Pancreas (tissue), 10 donors: ENCODE results near the gene MOV10L1. TPM values are rescaled to one million over a fixed set of nuclear protein-coding genes. Genes with fewer than 3 reads are reported as not detected.

Experiments used
- ATAC-seq, 4 donors: fragments of 200-7000 bp; cut with Tn5 transposase; one replicate each; pipeline versions ENCODE4 v1.8.0 to v1.9.1; 2020; ENCODE audit warnings: mild to moderate bottlenecking in 4 of 4, moderate library complexity in 4 of 4
- DNase-seq, 6 donors: peaks; one replicate each; pipeline ENCODE4 v3.0.0-alpha.2; 2020
- FAIRE-seq: peaks from 2 replicates; lab custom pipeline; 2012; peaks lifted over from hg19 to GRCh38; lab: Jason Lieb, UNC
- H3K27ac ChIP-seq, 4 donors: fragments of 200-600 bp; sonication (generic); 1 replicate in 3 of 4; 2 replicates in 1 of 4; pipeline versions ENCODE4 v1.5.0 to v1.8.0; 2020
- H3K27me3 ChIP-seq, 4 donors: fragments of 200-600 bp; one replicate each; pipeline ENCODE4 v1.8.0; 2021
- H3K36me3 ChIP-seq, 3 donors: fragments of 200-600 bp; sonication (generic) in 1 of 3; one replicate each; pipeline versions ENCODE4 v1.5.0 to v1.8.0; 2020 to 2021
- H3K4me1 ChIP-seq, 3 donors: fragments of 200-600 bp; one replicate each; pipeline ENCODE4 v1.8.0; 2021
- H3K4me3 ChIP-seq, 4 donors: fragments of 200-600 bp; sonication (generic) in 2 of 4; one replicate each; pipeline versions ENCODE4 v1.5.0 to v1.8.0; 2020 to 2021
- H3K9me3 ChIP-seq, 4 donors: fragments of 200-600 bp; one replicate each; pipeline ENCODE4 v1.8.0; 2021
- WGBS, 2 donors: extraction: QIAGEN DNeasy Blood & Tissue Kit; methylation state at CpG; one replicate each; pipeline ENCODE4 v1.1.7; 2013; 5-methylcytosine and 5-hydroxymethylcytosine counted together
- intact Hi-C, 3 donors: fragments of 100-400 bp; cut with DNase I; formaldehyde crosslinking; loops; one replicate each; pipeline versions ENCODE4 v1.11.1 to v1.14.2; 2022
- polyA plus RNA-seq, 2 donors: library from polyadenylated mRNA; stranded (reverse); fragments of 200-250 nt; gene quantifications; one replicate each; pipeline ENCODE4 v1.2.3, GENCODE V29; 2013
- total RNA-seq, 6 donors: library from RNA; stranded (reverse); fragmentation: NEBNext Ultra II Directional in 4 of 6; extraction: Animal tissue kit (Norgen Biotek cat#: 25700) in 4 of 6; gene quantifications; one replicate each; pipeline versions ENCODE4 v1.2.1 to v1.2.4, GENCODE V29; 2021 to 2023
- TF ChIP-seq, protein P1 (sequence below), 4 donors: fragments of 200-600 bp; sonication (generic) in 3 of 4; IDR thresholded peaks; one replicate each; pipeline versions ENCODE4 v1.5.0 to v1.8.0; 2021; ENCODE audit warnings: antibody characterized with exemption in 4 of 4
- donor health status: healthy with polysubstance abuse.
- donor health status: DM: no; HTN: no; CAD: no; lungs with moderate emphysema.
- donor health status: DM: no; HTN: no; CAD: no.
- donor health status: control.
- donor health status: control.
- donor health status: Bipolar disorder and iron deficiency.
- donor health status: DM: yes; HTN: yes; CAD: no.
- donor health status: DM: no; HTN: no; CAD: no.
- donor health status: DM: no; HTN: no; CAD: no.
- donor health status: DM: yes; HTN: yes; CAD: no.

Gene MOV10L1
- total and polyA plus RNA-seq, 8 donors: 0.09 to 1.9 (median 0.26) TPM; not detected in 1

- FAIRE-seq (no peak), ATAC-seq (no peak), DNase-seq (no peak)
- H3K36me3 ChIP-seq: no peaks in the 10 kb centered on the region
- no peaks in the 10 kb centered on the region for H3K4me1 ChIP-seq
- WGBS, 2 donors: 80 to 88% methylated on average over 11 of the region's 11 CpGs
- H3K27me3 ChIP-seq: peaks cover 0 to 16% (median 0%) of the 10 kb centered on the region in 4 donors
- no peak overlapping the region for H3K4me3 ChIP-seq
- intact Hi-C loops: no loop called here
- no peaks in the 10 kb centered on the region for H3K9me3 ChIP-seq
- H3K27ac ChIP-seq: no peak overlapping the region
- TF ChIP-seq, protein P1, sequence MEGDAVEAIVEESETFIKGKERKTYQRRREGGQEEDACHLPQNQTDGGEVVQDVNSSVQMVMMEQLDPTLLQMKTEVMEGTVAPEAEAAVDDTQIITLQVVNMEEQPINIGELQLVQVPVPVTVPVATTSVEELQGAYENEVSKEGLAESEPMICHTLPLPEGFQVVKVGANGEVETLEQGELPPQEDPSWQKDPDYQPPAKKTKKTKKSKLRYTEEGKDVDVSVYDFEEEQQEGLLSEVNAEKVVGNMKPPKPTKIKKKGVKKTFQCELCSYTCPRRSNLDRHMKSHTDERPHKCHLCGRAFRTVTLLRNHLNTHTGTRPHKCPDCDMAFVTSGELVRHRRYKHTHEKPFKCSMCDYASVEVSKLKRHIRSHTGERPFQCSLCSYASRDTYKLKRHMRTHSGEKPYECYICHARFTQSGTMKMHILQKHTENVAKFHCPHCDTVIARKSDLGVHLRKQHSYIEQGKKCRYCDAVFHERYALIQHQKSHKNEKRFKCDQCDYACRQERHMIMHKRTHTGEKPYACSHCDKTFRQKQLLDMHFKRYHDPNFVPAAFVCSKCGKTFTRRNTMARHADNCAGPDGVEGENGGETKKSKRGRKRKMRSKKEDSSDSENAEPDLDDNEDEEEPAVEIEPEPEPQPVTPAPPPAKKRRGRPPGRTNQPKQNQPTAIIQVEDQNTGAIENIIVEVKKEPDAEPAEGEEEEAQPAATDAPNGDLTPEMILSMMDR (IDR thresholded peaks at IDR 0.05): no peak
Measured at GRCh38 chr22:50089231-50089630, 575 bp upstream of the MOV10L1 start.

DNA sequence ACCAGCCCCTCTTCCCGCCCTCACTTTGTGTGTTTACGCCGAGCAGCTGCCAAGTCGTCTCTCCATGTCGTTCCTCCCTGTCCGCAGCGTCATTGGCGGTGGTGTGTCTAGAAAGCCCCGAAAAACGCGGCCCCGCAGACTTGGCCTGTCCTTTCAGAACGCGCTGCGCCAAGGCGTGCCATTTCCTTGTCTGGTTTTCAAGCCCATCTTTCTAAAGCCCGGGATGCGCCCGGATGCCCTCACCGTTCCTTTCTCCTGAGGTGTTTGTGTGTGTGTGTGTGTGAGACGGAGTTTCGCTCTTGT, 557 bp downstream of the MOV10L1 start:
- peaks cover 0 to 16% (median 0%) of the 10 kb centered on the region in 4 donors for H3K27me3 ChIP-seq
- no peaks in the 10 kb centered on the region for H3K4me1 ChIP-seq
- 86 to 90% methylated on average over 22 of the region's 22 CpGs for WGBS, 2 donors
- FAIRE-seq (no peak), ATAC-seq (no peak), DNase-seq (no peak)
- no peak overlapping the region for H3K4me3 ChIP-seq
- no peaks in the 10 kb centered on the region for H3K9me3 ChIP-seq
- H3K36me3 ChIP-seq: no peaks in the 10 kb centered on the region
- H3K27ac ChIP-seq: no peak overlapping the region
- intact Hi-C loops: no loop called here
- TF ChIP-seq, protein P1 (IDR thresholded peaks at IDR 0.05): no peak

- TF ChIP-seq, protein P1 (IDR thresholded peaks at IDR 0.05): no peak
- Histone ChIP-seq H3K36me3 (no peaks in the 10 kb centered on the region), H3K4me1 (no peaks in the 10 kb centered on the region), H3K4me3 (no peak overlapping the region), H3K9me3 (no peaks in the 10 kb centered on the region), H3K27ac (no peak overlapping the region), H3K27me3 (peaks cover 0 to 16% (median 0%) of the 10 kb centered on the region in 4 donors)
- no peak for DNase-seq
- intact Hi-C loops: no loop called here
- FAIRE-seq: no peak
- WGBS, 2 donors: 75 to 83% methylated on average over 29 of the region's 29 CpGs
- no peak for ATAC-seq
Measured at GRCh38 chr22:50091092-50091768, 1.4 kb downstream of the MOV10L1 start.

DNA sequence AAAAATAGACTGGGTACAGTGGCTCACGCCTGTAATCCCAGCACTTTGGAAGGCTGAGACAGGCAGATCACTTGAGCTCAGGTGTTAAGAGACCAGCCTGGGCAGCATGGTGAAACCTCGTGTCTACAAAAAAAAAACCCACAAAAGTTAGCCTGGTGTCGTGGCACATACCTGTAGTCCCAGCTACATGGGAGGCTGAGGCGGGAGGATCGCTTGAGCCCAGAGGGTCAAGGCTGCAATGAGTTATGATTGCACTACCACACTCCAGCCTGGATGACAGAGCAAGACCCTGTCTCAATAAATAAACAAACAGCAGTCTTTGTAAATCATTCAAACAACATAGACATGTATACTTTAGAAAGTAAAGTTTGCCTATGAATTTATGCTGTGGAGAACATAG, 2.5 kb downstream of the MOV10L1 start:
- DNase-seq: no peak
- Histone ChIP-seq H3K27me3 (peaks cover 0 to 19% (median 0%) of the 10 kb centered on the region in 4 donors), H3K4me3 (no peak overlapping the region), H3K36me3 (no peaks in the 10 kb centered on the region), H3K9me3 (no peaks in the 10 kb centered on the region), H3K27ac (no peak overlapping the region), H3K4me1 (no peaks in the 10 kb centered on the region)
- TF ChIP-seq, protein P1 (IDR thresholded peaks at IDR 0.05): no peak
- intact Hi-C loops: no loop called here
- no peak for ATAC-seq
- WGBS, 2 donors: 50 to 65% methylated on average over 5 of the region's 5 CpGs
- FAIRE-seq: no peak

- FAIRE-seq (peak; percentile 20), ATAC-seq (no peak), DNase-seq (no peak)
- no peaks in the 10 kb centered on the region for H3K36me3 ChIP-seq
- H3K4me3 ChIP-seq: no peak overlapping the region
- no peaks in the 10 kb centered on the region for H3K9me3 ChIP-seq
- no peaks in the 10 kb centered on the region for H3K4me1 ChIP-seq
- intact Hi-C loops: no loop called here
- TF ChIP-seq, protein P1 (IDR thresholded peaks at IDR 0.05): no peak
- H3K27ac ChIP-seq: no peak overlapping the region
- peaks cover 0 to 3% (median 0%) of the 10 kb centered on the region in 4 donors for H3K27me3 ChIP-seq
- WGBS, 2 donors: 85 to 91% methylated on average over 3 of the region's 3 CpGs
Measured at GRCh38 chr22:50098052-50098451, 8.2 kb downstream of the MOV10L1 start.
